Psoas muscle (tissue), 8 donors: Measurements from ENCODE around the gene C14orf93. TPM values are rescaled to one million over a fixed set of nuclear protein-coding genes. Genes with fewer than 3 reads are reported as not detected.
A peak's percentile ranks its signal among the peaks of the same experiment; 100 is the strongest.

Source experiments
- ATAC-seq, 4 donors: fragments of 200-7000 bp; cut with Tn5 transposase; one replicate each; pipeline ENCODE4 v1.9.1; 2020; ENCODE audit warnings: moderate library complexity in 3 of 4, mild to moderate bottlenecking in 2 of 4
- DNase-seq, 2 donors: peaks; one replicate each; pipeline ENCODE4 v3.0.0-alpha.2; 2020
- H3K27ac ChIP-seq: fragments of 200-600 bp; one replicate; pipeline ENCODE4 v1.8.0; 2022
- H3K27me3 ChIP-seq, 3 donors: fragments of 200-600 bp in 1 of 3; one replicate each; pipeline versions ENCODE4 v1.6.1 to v1.8.0; 2013 to 2022; ENCODE audit warnings: low read length in 2 of 3, mild to moderate bottlenecking in 2 of 3, moderate library complexity in 1 of 3; ENCODE audit not compliant: insufficient read depth in 3 of 3
- H3K36me3 ChIP-seq, 2 donors: fragments of 200-600 bp in 1 of 2; one replicate each; pipeline versions ENCODE4 v1.6.1 to v1.8.0; 2013 to 2022; ENCODE audit warnings: low read depth in 1 of 2, mild to moderate bottlenecking in 1 of 2, moderate library complexity in 1 of 2; ENCODE audit not compliant: insufficient read depth in 1 of 2
- H3K4me1 ChIP-seq: fragments of 200-600 bp; one replicate; pipeline ENCODE4 v1.8.0; 2022
- H3K4me3 ChIP-seq: fragments of 200-600 bp; one replicate; pipeline ENCODE4 v1.8.0; 2022; ENCODE audit warnings: mild to moderate bottlenecking
- H3K9me3 ChIP-seq: fragments of 200-600 bp; one replicate; pipeline ENCODE4 v1.8.0; 2022
- CTCF ChIP-seq: fragments of 200-600 bp; IDR thresholded peaks from one replicate; pipeline ENCODE4 v1.8.0; 2022; ENCODE audit warnings: antibody characterized with exemption
- WGBS, 3 donors: extraction: QIAGEN DNeasy Blood & Tissue Kit; methylation state at CpG; one replicate each; pipeline versions ENCODE4 v1.1.6 to v1.1.7; 2013; 5-methylcytosine and 5-hydroxymethylcytosine counted together
- intact Hi-C, 2 donors: fragments of 100-400 bp; cut with DNase I; formaldehyde crosslinking; loops; one replicate each; pipeline versions ENCODE4 v1.11.0 to v1.14.2; 2022
- long read RNA-seq, 2 donors: library from polyadenylated mRNA; unstranded; transcript quantifications; one replicate each; pipeline ENCODE4 v2.0.0, GENCODE V29; 2021
- polyA plus RNA-seq, 3 donors: library from polyadenylated mRNA; stranded (reverse); fragments of 200-250 nt; gene quantifications; one replicate each; pipeline ENCODE4 v1.2.3, GENCODE V29; 2013
- total RNA-seq, 4 donors: library from RNA; stranded (reverse); fragmentation: NEBNext Ultra II Directional in 2 of 4; extraction: Animal tissue kit (Norgen Biotek cat#: 25700) in 2 of 4; gene quantifications; one replicate each; pipeline versions ENCODE4 v1.2.1 to v1.2.4, GENCODE V29; 2021 to 2023
- donor health status: healthy with polysubstance abuse.
- donor health status: DM: no; HTN: no; CAD: no; lungs with moderate emphysema.
- donor health status: Bipolar disorder and iron deficiency.
- donor health status: healthy.
- donor health status: DM: yes; HTN: yes; CAD: no.
- donor health status: DM: no; HTN: no; CAD: no.
- donor health status: DM: no; HTN: no; CAD: no.
- donor health status: DM: yes; HTN: yes; CAD: no.

Gene C14orf93
- total RNA-seq (1 to 10 TPM; 2.1 to 5.1 (median 4.2) TPM), polyA plus RNA-seq (1 to 10 TPM; 1.7 to 4.1 (median 3.4) TPM)
- long read RNA-seq, donor 1, partial matches to known transcripts = 0 of 5 reads
- long read RNA-seq, donor 1, other reads (novel, unspliced or antisense) = 1 of 5 reads
- long read RNA-seq, donor 2, partial matches to known transcripts = 1 of 2 reads
- long read RNA-seq, donor 2, other reads (novel, unspliced or antisense) = 0 of 2 reads

DNA sequence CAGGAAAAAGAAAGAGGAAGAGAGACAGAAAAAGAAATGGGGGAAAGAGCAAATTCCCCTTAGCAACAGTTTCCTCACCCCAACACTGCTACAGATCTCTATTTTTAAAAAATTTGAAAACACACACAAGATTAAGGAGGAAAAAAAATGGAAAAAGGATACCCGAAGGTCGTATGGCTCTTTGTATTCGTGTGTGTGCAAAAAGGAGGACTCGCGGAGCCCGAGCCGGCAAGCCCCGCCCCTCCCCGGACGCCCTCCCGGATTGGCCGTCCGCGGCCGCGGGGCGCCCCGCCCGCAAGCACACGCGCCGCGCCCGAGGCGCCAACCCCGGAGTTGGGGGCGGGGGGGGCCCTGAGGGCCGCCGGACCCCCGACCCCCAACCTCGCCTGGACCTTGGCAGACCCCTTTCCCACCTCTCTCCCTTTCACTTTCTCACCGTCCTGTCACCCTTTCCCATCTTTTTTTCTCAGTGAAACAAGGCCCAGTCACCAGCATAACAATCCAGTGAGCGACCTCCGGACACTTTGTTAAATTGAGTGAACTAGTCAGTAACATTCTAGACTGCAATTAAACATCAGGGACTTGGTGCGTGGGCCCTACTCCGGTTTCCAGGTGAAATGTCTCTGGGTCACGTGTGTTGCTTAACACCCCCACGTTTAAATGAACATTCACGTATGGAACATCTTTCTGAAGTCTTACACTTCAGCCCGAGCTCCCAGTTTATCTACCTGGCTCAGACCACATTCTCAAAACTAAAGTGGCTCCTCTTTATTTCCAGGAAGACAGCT, at the start of gene C14orf93:
Gene C14orf93 (minus strand): TSS at position 205 of the 788 bp plus-strand sequence. CDS start 11,120 bp downstream, outside the sequence.
- Histone ChIP-seq H3K9me3 (no peaks in the 10 kb centered on the region), H3K27ac (peak within 1 kb of the TSS; percentile 77), H3K36me3 (no peaks in the 10 kb centered on the region), H3K4me1 (peaks cover 19% of the 10 kb centered on the region), H3K27me3 (no peaks in the 10 kb centered on the region), H3K4me3 (peak within 1 kb of the TSS; percentile 66)
- ATAC-seq = peak; percentile 48 to 62 (median 56)
- no peak for TF ChIP-seq CTCF
- WGBS, 3 donors = 2 to 3% (median 3%) methylated on average over 28 to 40 of the region's 40 CpGs
- peak; percentile 86 to 92 for DNase-seq
- intact Hi-C loops = loop anchor here in 1 of 2 donors (2.0 kb wide), 1 partner anchor 25 kb away; the partner anchor contains the start of gene PSMB5

DNA sequence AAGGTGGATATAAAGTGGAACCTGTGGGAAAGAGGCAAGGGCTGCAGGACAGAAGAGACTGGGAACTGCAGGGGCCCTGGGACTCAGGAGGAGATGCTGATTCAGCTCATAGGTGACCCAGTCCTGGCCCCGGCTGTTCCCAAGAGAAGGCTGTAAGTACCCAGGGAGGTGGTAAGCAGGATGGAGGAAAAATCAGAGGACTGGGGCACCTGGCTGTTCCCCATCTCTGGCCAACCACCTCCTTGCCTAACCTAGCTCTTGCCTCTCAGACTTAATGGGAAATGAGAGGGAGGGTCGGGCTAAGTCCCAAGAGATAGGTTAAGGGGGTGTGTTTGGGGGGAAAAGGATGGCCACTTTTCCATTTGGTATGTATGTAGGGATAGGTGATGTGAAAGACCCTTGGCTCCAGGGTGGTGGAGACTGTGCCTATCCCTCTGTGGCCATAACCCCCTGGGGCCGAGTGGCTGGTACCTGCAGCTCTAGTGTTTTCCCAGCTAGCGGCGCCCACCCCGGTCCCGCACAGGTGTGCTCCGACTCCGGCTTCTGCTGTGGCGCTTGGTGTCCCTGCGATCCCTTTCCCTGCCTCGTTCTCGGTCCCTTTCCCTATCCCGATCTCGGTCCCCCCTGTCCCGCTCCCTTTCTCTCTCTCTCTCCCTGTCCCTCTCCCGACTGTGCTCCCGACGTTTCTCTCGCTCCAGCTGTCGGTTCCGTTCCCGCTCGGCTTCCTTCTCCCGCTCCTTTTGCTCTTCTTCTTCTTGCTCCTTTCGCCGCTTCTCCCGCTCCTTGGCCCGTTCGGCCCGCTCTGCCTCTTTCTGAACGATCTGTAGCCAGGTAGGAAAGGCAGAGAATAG, 48.9 kb upstream of the C14orf93 start:
- Histone ChIP-seq H3K4me3 (no peak overlapping the region), H3K9me3 (no peaks in the 10 kb centered on the region), H3K27me3 (no peaks in the 10 kb centered on the region), H3K36me3 (peaks cover 20 to 58% of the 10 kb centered on the region in 2 donors), H3K27ac (no peak overlapping the region), H3K4me1 (peaks cover 12% of the 10 kb centered on the region)
- WGBS, 3 donors = 84 to 86% (median 85%) methylated on average over 32 of the region's 32 CpGs
- intact Hi-C loops = loop anchor here (1.0 to 5.0 kb wide), 3 partner anchors 72 to 502 kb away; no protein-coding TSS in a partner anchor
- DNase-seq = peak in 1 of 2 donors; percentile 48
- ATAC-seq = no peak
- TF ChIP-seq CTCF = no peak

GRCh38 chr14:23057757-23058653, 48.1 kb upstream of the C14orf93 start:
- Histone ChIP-seq H3K27ac (peak overlapping the region; percentile 32), H3K9me3 (no peaks in the 10 kb centered on the region), H3K4me1 (peaks cover 12% of the 10 kb centered on the region), H3K27me3 (no peaks in the 10 kb centered on the region), H3K36me3 (peaks cover 12 to 49% of the 10 kb centered on the region in 2 donors), H3K4me3 (peak overlapping the region; percentile 78)
- peak; percentile 93 for TF ChIP-seq CTCF
- peak; percentile 76 to 86 (median 82) for ATAC-seq
- 1 to 2% (median 1%) methylated on average over 43 to 51 of the region's 51 CpGs for WGBS, 3 donors
- DNase-seq = peak; percentile 81 to 92
- intact Hi-C loops = loop anchor here (1.0 to 5.0 kb wide), 3 partner anchors 71 to 501 kb away; no protein-coding TSS in a partner anchor
